Measurements from ENCODE around the gene SRXN1.

DNA sequence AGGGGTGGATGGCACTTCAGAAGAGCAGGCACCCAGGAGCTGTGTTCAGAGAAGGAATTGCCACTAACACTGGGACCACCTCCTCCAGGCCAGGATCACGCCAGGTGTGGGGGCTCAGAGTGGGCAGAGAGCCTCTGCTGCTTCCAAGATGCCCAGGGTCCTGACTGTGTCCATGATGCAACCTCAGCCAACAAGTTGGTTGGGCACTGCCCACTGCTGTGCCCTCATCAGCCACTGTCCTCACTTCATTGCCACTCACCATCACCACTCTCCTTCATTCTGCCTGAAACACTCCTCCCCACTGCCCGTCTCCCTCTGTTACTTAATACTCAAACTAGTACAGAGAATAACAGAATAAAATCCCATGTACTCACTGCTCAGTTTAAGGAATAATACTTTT, 26.4 kb downstream of the SRXN1 start:
- no peak for TF ChIP-seq POLR2AphosphoS5 (IDR thresholded peaks at IDR 0.05; ENCODE audit: borderline replicate concordance, low read depth, low read length)
- no peak for TF ChIP-seq EZH2 (IDR thresholded peaks at IDR 0.05)
